H1 (cell line): ENCODE results near the gene MYH10. TPM values are rescaled to one million over a fixed set of nuclear protein-coding genes. Genes with fewer than 3 reads are reported as not detected.

Source experiments
- CTCF ChIA-PET: fragments of 300-600 bp; sonication (Branson Sonifier 250); formaldehyde crosslinking; loops from one replicate; lab custom pipeline; 2021; ENCODE audit not compliant: partially characterized antibody; lab: Charles Lee
- POLR2A ChIA-PET: fragments of 300-600 bp; sonication (Branson Sonifier 250); formaldehyde crosslinking; loops from one replicate; lab custom pipeline; 2021; ENCODE audit warnings: inconsistent platforms; ENCODE audit not compliant: partially characterized antibody; lab: Charles Lee
- DNase-seq, 2 experiments: peaks; one replicate each; pipeline versions ENCODE4 v3.0.0 to v3.0.0-alpha.2; 2010 to 2022; ENCODE audit warnings: low spot score in 2 of 2, low read depth in 1 of 2, mixed read lengths in 1 of 2
- FAIRE-seq: peaks from 2 replicates; lab custom pipeline; 2011; peaks lifted over from hg19 to GRCh38; lab: Jason Lieb, UNC
- H2AFZ ChIP-seq: 2 replicates; pipeline ENCODE4 v1.8.1; 2012; ENCODE audit warnings: low read length, inconsistent platforms
- H2AK5ac ChIP-seq: 2 replicates; pipeline ENCODE4 v1.6.1; 2013; ENCODE audit warnings: low read depth, low read length
- H2BK120ac ChIP-seq: replicated peaks from 2 replicates; pipeline ENCODE3; 2013; ENCODE audit warnings: low read depth, low read length, inconsistent platforms
- H2BK12ac ChIP-seq: 2 replicates; pipeline ENCODE4 v1.6.1; 2013; ENCODE audit warnings: low read depth, low read length
- H2BK15ac ChIP-seq: 2 replicates; pipeline ENCODE4 v1.6.1; 2013; ENCODE audit warnings: low read length
- H2BK20ac ChIP-seq: 2 replicates; pipeline ENCODE4 v1.6.1; 2013; ENCODE audit warnings: low read length
- H2BK5ac ChIP-seq: 2 replicates; pipeline ENCODE4 v1.6.1; 2013; ENCODE audit warnings: low read depth, low read length
- H3K14ac ChIP-seq: 2 replicates; pipeline ENCODE4 v1.6.1; 2013; ENCODE audit warnings: inconsistent platforms; ENCODE audit not compliant: insufficient read length
- H3K18ac ChIP-seq: 2 replicates; pipeline ENCODE4 v1.6.1; 2013; ENCODE audit warnings: low read length; ENCODE audit errors: extremely low read depth
- H3K23ac ChIP-seq: 2 replicates; pipeline ENCODE4 v1.6.1; 2013; ENCODE audit warnings: inconsistent platforms; ENCODE audit not compliant: insufficient read length
- H3K23me2 ChIP-seq: 2 replicates; pipeline ENCODE4 v1.6.1; 2013; ENCODE audit warnings: low read depth, low read length
- H3K27ac ChIP-seq: 2 replicates; pipeline ENCODE4 v1.6.1; 2011; ENCODE audit warnings: low read depth, low read length, inconsistent platforms
- H3K27me3 ChIP-seq, 4 experiments: replicated peaks in 1 of 4; 1 replicate in 1 of 4; 2 replicates in 3 of 4; pipeline versions ENCODE4 v1.6.1 to v1.8.1; 2011 to 2013; ENCODE audit warnings: low read length in 3 of 4, mild to moderate bottlenecking in 3 of 4, inconsistent platforms in 2 of 4, mixed read lengths in 2 of 4, moderate library complexity in 1 of 4; ENCODE audit not compliant: control insufficient read depth in 3 of 4, insufficient read depth in 3 of 4; ENCODE audit errors: extremely low read depth in 1 of 4
- H3K36me3 ChIP-seq, 4 experiments: 2 replicates each; pipeline versions ENCODE4 v1.6.1 to v1.8.1; 2011 to 2013; ENCODE audit warnings: mild to moderate bottlenecking in 4 of 4, low read length in 3 of 4, moderate library complexity in 2 of 4, control low read depth in 1 of 4, inconsistent platforms in 1 of 4; ENCODE audit not compliant: insufficient read depth in 4 of 4, control insufficient read depth in 2 of 4
- H3K4ac ChIP-seq: replicated peaks from 2 replicates; pipeline ENCODE3; 2013; ENCODE audit warnings: low read length, low read depth, mixed read lengths, inconsistent platforms; ENCODE audit not compliant: insufficient read length
- H3K4me1 ChIP-seq, 4 experiments: replicated peaks in 1 of 4; 1 replicate in 1 of 4; 2 replicates in 3 of 4; pipeline versions ENCODE4 v1.6.1 to v1.8.1; 2011 to 2013; ENCODE audit warnings: low read length in 3 of 4, inconsistent platforms in 2 of 4, mixed read lengths in 1 of 4; ENCODE audit not compliant: insufficient read depth in 4 of 4, control insufficient read depth in 3 of 4
- H3K4me2 ChIP-seq, 2 experiments: 2 replicates each; pipeline versions ENCODE4 v1.6.1 to v1.8.1; 2011 to 2013; ENCODE audit warnings: low read depth in 2 of 2, low read length in 2 of 2, control low read depth in 1 of 2, inconsistent platforms in 1 of 2, mild to moderate bottlenecking in 1 of 2; ENCODE audit not compliant: insufficient read depth in 1 of 2
- H3K4me3 ChIP-seq, 4 experiments: fragments of 200-600, 300-600 bp in 1 of 4; sonication (generic), shearing (Covaris generic), sonication (Bioruptor Twin) in 1 of 4; 2 replicates each; pipeline versions ENCODE4 v1.5.1 to v1.8.1; 2011 to 2016; ENCODE audit warnings: low read length in 4 of 4, low read depth in 3 of 4, control low read depth in 2 of 4, inconsistent platforms in 2 of 4, mild to moderate bottlenecking in 2 of 4, mixed read lengths in 1 of 4, moderate library complexity in 1 of 4; ENCODE audit not compliant: insufficient read depth in 2 of 4; ENCODE audit errors: extremely low read depth in 1 of 4
- H3K56ac ChIP-seq: replicated peaks from 2 replicates; pipeline ENCODE3; 2013; ENCODE audit warnings: low read depth, mild to moderate bottlenecking, mixed read lengths, low read length, inconsistent platforms; ENCODE audit not compliant: insufficient read length
- H3K79me1 ChIP-seq: 2 replicates; pipeline ENCODE4 v1.6.1; 2013; ENCODE audit warnings: low read depth, low read length, control low read depth
- H3K79me2 ChIP-seq, 2 experiments: 2 replicates each; pipeline versions ENCODE4 v1.6.1 to v1.8.1; 2012 to 2013; ENCODE audit warnings: low read length in 2 of 2, mild to moderate bottlenecking in 2 of 2, inconsistent platforms in 1 of 2; ENCODE audit not compliant: insufficient read depth in 2 of 2, control insufficient read depth in 1 of 2
- H3K9ac ChIP-seq, 4 experiments: replicated peaks in 1 of 4; 1 replicate in 1 of 4; 2 replicates in 3 of 4; pipeline versions ENCODE4 v1.6.1 to v1.8.1; 2011 to 2013; ENCODE audit warnings: low read depth in 3 of 4, low read length in 3 of 4, control low read depth in 2 of 4, mild to moderate bottlenecking in 2 of 4, moderate library complexity in 2 of 4, inconsistent platforms in 1 of 4; ENCODE audit errors: extremely low read depth in 1 of 4
- H3K9me3 ChIP-seq, 2 experiments: 2 replicates each; pipeline versions ENCODE4 v1.6.1 to v1.8.1; 2012 to 2013; ENCODE audit warnings: mild to moderate bottlenecking in 2 of 2, moderate library complexity in 2 of 2, control low read depth in 1 of 2, inconsistent platforms in 1 of 2, low read depth in 1 of 2, low read length in 1 of 2, mixed read lengths in 1 of 2; ENCODE audit not compliant: insufficient read depth in 2 of 2
- H4K20me1 ChIP-seq, 2 experiments: replicated peaks in 1 of 2; 2 replicates each; pipeline versions ENCODE3 to v1.8.1; 2011 to 2013; ENCODE audit warnings: inconsistent platforms in 2 of 2, low read length in 2 of 2, mild to moderate bottlenecking in 1 of 2; ENCODE audit not compliant: insufficient read depth in 2 of 2, control insufficient read depth in 1 of 2
- H4K5ac ChIP-seq: 2 replicates; pipeline ENCODE4 v1.6.1; 2013; ENCODE audit warnings: low read length, low read depth, mixed read lengths, inconsistent platforms; ENCODE audit not compliant: insufficient read length
- H4K8ac ChIP-seq: 2 replicates; pipeline ENCODE4 v1.8.0; 2013; ENCODE audit warnings: mild to moderate bottlenecking, moderate library complexity, low read length, inconsistent platforms; ENCODE audit not compliant: insufficient read depth; ENCODE audit errors: extremely low read depth
- H4K91ac ChIP-seq: replicated peaks from 2 replicates; pipeline ENCODE3; 2013; ENCODE audit warnings: low read length, mixed read lengths, inconsistent platforms; ENCODE audit not compliant: insufficient read length
- HDAC6 ChIP-seq: IDR thresholded peaks from one replicate; pipeline ENCODE4 v1.7.1; 2012; ENCODE audit warnings: low read depth, mild to moderate bottlenecking, inconsistent platforms, low read length, moderate library complexity
- MAFK ChIP-seq: IDR thresholded peaks from 2 replicates; pipeline ENCODE4 v1.6.1; 2012; ENCODE audit warnings: low read depth, mild to moderate bottlenecking, improper control_type of control experiment, low read length
- NRF1 ChIP-seq: IDR thresholded peaks from 2 replicates; pipeline ENCODE4 v1.6.1; 2011; ENCODE audit warnings: mild to moderate bottlenecking, low read depth, low read length, improper control_type of control experiment
- PHF8 ChIP-seq: fragments of 200-600 bp; sonication (generic); conservative IDR thresholded peaks from 2 replicates; pipeline ENCODE4 v1.7.1; 2012; ENCODE audit warnings: low read depth, mild to moderate bottlenecking, inconsistent platforms, low read length, moderate library complexity
- POU5F1 ChIP-seq: IDR thresholded peaks from 2 replicates; pipeline ENCODE4 v1.6.1; 2011; ENCODE audit warnings: low read depth, mild to moderate bottlenecking, low read length, moderate library complexity
- SAP30 ChIP-seq: fragments of 300-600 bp; sonication (generic); IDR thresholded peaks from 2 replicates; pipeline ENCODE4 v1.7.1; 2012; ENCODE audit warnings: low read length, moderate library complexity, mild to moderate bottlenecking, inconsistent platforms; ENCODE audit not compliant: insufficient read depth, insufficient replicate concordance
- SIRT6 ChIP-seq: IDR thresholded peaks from one replicate; pipeline ENCODE4 v1.7.1; 2012; ENCODE audit warnings: low read length, inconsistent platforms
- WGBS, 2 experiments: shearing (Covaris generic) in 1 of 2; methylation state at CpG; one replicate each; pipeline versions ENCODE4 v1.1.6 to v1.1.7; 2013 to 2015; ENCODE audit warnings: low lambda C conversion rate in 2 of 2, mixed read lengths in 2 of 2, inconsistent platforms in 1 of 2, low coverage in 1 of 2, missing lambda C conversion rate in 1 of 2; ENCODE audit not compliant: insufficient replicate concordance in 2 of 2, insufficient coverage in 1 of 2, insufficient read length in 1 of 2; ENCODE audit errors: extremely low coverage in 1 of 2, missing lambda C conversion rate in 1 of 2; 5-methylcytosine and 5-hydroxymethylcytosine counted together
- polyA plus RNA-seq, 7 experiments: library from polyadenylated mRNA; depleted of rRNA in 3 of 7; stranded (reverse) in 5 of 7; unstranded in 2 of 7; fragments of >200 nt in 5 of 7; fragments of 200-250 nt in 2 of 7; gene quantifications; 1 replicate in 5 of 7; 2 replicates in 1 of 7; 4 replicates in 1 of 7; pipeline versions ENCODE4 v1.2.1 to v1.2.3, GENCODE V29; 2011 to 2013; ENCODE audit warnings: missing spikeins in 2 of 7, mixed read lengths in 2 of 7
- total RNA-seq: library from RNA; stranded (reverse); fragmentation: NEBNext Ultra II Directional; extraction: Animal tissue kit (Norgen Biotek cat#: 25700); gene quantifications from 2 replicates; pipeline ENCODE4 v1.2.1, GENCODE V29; 2021

Gene MYH10
- total and polyA plus RNA-seq, 2 of the 8 experiments (the other 6 are each of a cell fraction or from before 2014, with no cell fraction given) = 64.1 to 289 TPM

DNA sequence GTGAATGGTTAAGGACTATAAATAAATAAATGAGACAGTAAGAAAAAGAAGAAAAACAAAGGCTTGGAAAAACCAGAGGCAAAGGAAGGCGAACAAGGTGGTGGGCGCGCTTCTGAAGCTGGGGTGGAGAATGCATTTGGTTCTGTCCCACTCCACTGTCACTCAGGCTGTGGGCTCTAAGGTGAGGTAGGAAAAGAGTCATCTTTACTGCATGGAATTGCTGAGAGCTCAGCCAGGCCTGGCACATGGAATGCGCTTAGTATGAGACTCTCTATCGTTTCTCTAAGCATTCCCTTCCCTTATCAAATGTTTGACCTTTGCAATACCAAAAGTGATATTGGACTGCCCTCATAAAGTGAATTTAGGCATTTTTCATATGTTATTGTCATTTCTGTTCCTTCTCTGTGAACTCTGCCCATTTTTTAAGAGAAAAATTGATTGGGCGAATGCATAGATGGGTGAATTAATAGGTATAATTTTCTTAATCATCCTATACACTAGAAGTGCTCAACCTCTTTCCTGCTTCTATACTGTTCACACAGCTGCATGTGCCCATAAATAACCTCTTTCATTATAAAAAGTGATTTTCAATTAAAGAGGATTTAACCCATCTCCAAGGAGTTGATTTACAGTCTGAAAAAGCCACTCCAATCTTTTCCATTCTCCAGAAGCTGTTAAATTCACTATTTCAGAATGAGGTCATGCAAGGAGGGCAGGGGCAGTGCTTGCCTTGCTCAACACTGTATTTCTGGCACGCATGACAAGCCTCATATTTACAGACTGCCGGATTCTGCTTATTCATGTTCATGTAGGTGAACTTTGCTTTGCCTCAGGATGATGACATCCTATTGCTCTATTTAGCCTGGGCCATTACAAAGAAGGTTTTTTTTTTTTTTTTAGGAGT is 87.7 kb downstream of the MYH10 start:
- H2BK15ac ChIP-seq = no peak overlapping the region
- no peak for DNase-seq
- H3K23me2 ChIP-seq = no peaks in the 10 kb centered on the region
- H3K79me2 ChIP-seq = no peaks in the 10 kb centered on the region
- no peak overlapping the region for H3K56ac ChIP-seq
- H3K9ac ChIP-seq = no peak overlapping the region
- no peak overlapping the region for H3K14ac ChIP-seq
- no peak overlapping the region for H4K91ac ChIP-seq
- H2BK5ac ChIP-seq = no peak overlapping the region
- H3K79me1 ChIP-seq = no peaks in the 10 kb centered on the region
- no peak overlapping the region for H2AFZ ChIP-seq
- FAIRE-seq = no peak
- no peak overlapping the region for H4K8ac ChIP-seq
- ChIA-PET CTCF (no interaction called here), POLR2A (interaction anchor here (0.6 to 0.8 kb wide), 2 partner anchors 17 to 71 kb away, joined by 3 read pairs; no protein-coding TSS in a partner anchor)
- no peaks in the 10 kb centered on the region for H3K4me1 ChIP-seq
- H3K27me3 ChIP-seq = no peaks in the 10 kb centered on the region
- no peak overlapping the region for H3K4me3 ChIP-seq
- H3K18ac ChIP-seq = no peak overlapping the region
- H3K23ac ChIP-seq = no peak overlapping the region
- no peak overlapping the region for H3K27ac ChIP-seq
- WGBS, 2 experiments = 88% methylated on average over 8 of the region's 8 CpGs; no CpG with 5 or more reads in 1 of the 2 experiments
- no peak overlapping the region for H2BK20ac ChIP-seq
- H3K36me3 ChIP-seq = peaks cover 41 to 96% (median 75%) of the 10 kb centered on the region in 4 experiments
- H3K9me3 ChIP-seq = no peaks in the 10 kb centered on the region
- H3K4me2 ChIP-seq = no peak overlapping the region
- no peak overlapping the region for H2BK12ac ChIP-seq
- H4K5ac ChIP-seq = no peak overlapping the region
- no peak overlapping the region for H3K4ac ChIP-seq
- no peak overlapping the region for H2BK120ac ChIP-seq
- peaks cover 0 to 2% of the 10 kb centered on the region in 2 experiments for H4K20me1 ChIP-seq
- no peak overlapping the region for H2AK5ac ChIP-seq
- TF ChIP-seq SIRT6 (no peak), SAP30 (no peak), NRF1 (no peak), HDAC6 (no peak), POU5F1 (no peak), MAFK (no peak), PHF8 (no peak)
